D721Med (cell line): ENCODE measurements around the gene HSPA12B.

Source experiments
- DNase-seq: peaks from one replicate; pipeline ENCODE4 v3.0.0; 2011; ENCODE audit warnings: low spot score; ENCODE audit not compliant: insufficient read length
- FAIRE-seq: peaks from 2 replicates; lab custom pipeline; 2011; peaks lifted over from hg19 to GRCh38; lab: Jason Lieb, UNC
- TF ChIP-seq, protein P1 (sequence below): IDR thresholded peaks from 2 replicates; pipeline ENCODE4 v1.5.1; 2012; ENCODE audit warnings: mild to moderate bottlenecking, control low read depth; ENCODE audit not compliant: insufficient read depth; ENCODE audit errors: missing control alignments

Gene HSPA12B

DNA sequence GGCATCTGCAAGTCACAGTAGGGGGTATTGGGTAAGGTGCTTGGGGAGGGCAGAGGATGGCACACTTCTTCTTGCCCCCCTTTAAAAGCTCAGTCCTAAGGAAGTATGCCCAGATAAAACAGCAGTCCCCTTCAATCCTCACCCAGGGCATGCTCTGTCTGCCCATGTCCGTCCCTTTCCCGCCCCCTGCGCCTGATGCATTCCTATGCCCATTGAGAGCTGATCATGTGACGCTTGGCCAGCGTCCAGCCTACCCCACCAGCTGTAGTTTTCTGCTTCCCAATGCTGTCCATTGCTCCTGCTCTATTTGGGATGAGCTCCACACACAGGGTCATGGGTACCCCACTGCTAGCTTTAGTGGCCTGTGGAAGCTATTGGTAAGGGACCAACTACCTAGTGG lies 28.4 kb upstream of the HSPA12B start:
- TF ChIP-seq, protein P1, sequence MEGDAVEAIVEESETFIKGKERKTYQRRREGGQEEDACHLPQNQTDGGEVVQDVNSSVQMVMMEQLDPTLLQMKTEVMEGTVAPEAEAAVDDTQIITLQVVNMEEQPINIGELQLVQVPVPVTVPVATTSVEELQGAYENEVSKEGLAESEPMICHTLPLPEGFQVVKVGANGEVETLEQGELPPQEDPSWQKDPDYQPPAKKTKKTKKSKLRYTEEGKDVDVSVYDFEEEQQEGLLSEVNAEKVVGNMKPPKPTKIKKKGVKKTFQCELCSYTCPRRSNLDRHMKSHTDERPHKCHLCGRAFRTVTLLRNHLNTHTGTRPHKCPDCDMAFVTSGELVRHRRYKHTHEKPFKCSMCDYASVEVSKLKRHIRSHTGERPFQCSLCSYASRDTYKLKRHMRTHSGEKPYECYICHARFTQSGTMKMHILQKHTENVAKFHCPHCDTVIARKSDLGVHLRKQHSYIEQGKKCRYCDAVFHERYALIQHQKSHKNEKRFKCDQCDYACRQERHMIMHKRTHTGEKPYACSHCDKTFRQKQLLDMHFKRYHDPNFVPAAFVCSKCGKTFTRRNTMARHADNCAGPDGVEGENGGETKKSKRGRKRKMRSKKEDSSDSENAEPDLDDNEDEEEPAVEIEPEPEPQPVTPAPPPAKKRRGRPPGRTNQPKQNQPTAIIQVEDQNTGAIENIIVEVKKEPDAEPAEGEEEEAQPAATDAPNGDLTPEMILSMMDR = no peak
- no peak for DNase-seq
- FAIRE-seq = no peak

DNA sequence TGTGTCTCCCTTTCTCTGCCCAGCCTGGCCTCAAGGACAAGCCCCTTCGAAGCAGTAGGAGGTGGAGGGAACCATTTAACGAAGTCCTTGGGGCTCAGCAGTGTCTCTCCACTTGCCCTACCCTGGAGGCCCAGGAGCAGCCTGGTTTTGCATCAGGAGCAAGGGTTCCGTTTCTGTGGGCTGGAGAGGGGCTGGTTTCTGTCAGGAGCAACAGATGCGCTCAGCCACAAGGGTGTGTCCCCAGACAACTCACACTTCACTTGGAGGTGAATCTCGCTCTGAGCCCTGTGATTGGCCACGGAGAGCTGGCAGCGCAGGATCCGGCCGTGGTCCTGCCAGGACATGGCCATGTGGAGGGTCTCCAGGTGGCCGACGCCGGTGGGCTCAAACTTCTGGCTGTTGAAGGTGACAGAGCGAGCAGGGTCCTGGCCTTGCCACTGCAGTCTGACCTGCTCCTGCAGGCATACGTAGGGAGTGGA lies 27.0 kb upstream of the HSPA12B start:
- TF ChIP-seq, protein P1 = no peak
- no peak for FAIRE-seq
- no peak for DNase-seq

DNA sequence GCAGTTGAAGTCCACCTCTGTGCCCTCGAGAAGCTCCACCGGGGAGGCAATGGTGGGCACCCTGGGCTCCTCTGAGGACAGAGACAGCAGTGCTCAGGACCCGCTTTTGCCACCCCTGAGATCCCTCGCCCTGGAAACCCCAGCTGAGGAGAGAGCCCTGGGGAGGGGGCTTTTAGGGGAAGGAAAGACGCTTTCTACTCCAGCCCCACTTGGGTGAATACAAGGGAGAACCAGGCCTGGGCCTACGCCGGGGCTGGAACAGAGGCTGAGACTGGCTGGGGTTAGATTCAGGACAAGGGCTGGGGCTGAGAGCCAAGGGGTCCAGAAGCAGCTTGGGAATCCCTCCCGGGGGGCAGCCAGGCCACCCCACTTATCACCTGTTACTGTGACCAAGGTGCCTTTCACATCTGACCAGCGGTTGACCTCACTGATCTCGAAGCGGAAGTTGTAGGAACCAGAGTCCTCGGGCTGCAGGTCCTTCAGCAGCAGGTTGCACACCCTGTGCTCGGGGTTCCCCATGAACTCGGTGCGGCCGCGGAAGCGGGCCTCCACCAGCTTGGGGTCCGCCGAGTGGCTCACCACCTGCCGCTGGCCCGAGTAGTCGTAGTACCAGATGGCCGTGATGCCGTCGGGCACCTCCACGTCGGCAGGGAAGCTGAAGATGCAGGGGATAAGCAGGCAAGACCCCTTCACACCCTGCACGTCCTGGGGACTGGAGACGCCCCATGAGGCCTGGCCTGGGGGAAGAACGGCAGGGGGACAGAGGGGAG lies 26.3 kb upstream of the HSPA12B start:
- FAIRE-seq (no peak), DNase-seq (no peak)
- TF ChIP-seq, protein P1 = no peak

DNA sequence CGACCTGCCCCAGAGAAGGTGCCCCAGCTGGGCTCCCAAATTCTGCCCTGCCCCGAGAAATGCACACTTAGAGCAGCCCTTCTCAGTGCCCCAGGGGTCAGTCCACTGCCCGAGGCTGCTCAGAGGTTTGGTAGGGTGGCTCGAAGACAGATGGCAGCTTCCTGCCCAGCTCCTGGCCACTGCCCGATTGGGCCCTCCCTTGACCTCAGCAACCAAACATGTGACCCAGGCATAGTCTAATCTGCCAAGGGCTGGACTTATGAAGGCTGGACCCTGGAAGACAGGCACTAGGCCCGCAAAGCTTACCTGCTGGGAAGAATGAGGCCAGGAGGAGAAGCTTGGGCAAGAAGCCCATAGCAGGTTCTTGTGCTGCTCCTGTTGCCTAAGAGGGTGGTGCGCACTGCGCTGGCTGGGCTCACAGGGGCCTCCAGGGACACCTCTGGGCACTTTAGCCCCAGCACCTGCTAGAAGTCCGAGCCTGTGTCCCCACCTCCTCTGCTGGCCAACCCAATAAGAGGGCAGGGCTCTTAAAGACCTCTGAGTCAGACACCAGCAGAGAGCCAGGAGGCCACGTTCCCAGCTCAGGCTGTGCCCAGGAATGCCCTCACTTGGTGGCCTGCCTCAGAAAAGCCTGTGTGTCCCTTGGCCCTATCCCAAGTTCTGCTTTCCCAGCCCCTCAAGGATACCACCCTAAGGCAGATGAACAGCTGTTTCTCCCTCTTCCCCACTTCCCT lies 25.5 kb upstream of the HSPA12B start:
- DNase-seq = no peak

DNA sequence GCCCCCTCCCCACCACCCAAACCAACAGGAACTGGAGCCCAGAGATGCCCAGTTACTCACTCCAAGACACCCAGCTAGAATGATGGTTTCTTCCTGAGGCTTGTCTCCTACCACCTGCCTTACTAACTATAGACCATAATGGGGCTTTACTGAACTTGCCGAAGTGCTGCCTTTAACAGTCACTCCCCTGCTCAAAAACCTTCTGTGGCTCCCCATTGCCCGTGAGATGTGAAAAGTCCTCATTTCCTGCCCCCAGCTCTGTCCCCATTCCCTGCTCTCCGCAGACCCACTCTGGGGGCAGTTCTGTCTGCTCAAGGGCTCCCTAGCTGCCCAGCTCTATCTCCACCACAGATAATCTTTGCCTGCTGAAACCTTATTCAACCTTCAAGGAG lies 25.0 kb upstream of the HSPA12B start:
- DNase-seq (no peak), FAIRE-seq (no peak)
- TF ChIP-seq, protein P1 = no peak

More for the DNA sequence above, 25.5 kb upstream of the HSPA12B start:
- FAIRE-seq = no peak
- TF ChIP-seq, protein P1 = no peak

- TF ChIP-seq, protein P1 = no peak
- DNase-seq (no peak), FAIRE-seq (no peak)
Measured at GRCh38 chr20:3710011-3710466, 22.4 kb upstream of the HSPA12B start.
